AG04450 (cell line): ENCODE data around the gene MGLL. TPM values are rescaled to one million over a fixed set of nuclear protein-coding genes. Genes with fewer than 3 reads are reported as not detected.

Experiments
- CTCF ChIA-PET: fragments of 300-600, 350-600 bp; formaldehyde crosslinking; extraction: SDS; loops from one replicate; lab custom pipeline; 2022; ENCODE audit warnings: antibody characterized with exemption, inconsistent platforms; lab: Charles Lee
- POLR2A ChIA-PET: fragments of 350-600 bp; formaldehyde crosslinking; extraction: SDS; loops from one replicate; lab custom pipeline; 2021; ENCODE audit warnings: antibody characterized with exemption, inconsistent platforms; lab: Yijun Ruan, JAX
- DNase-seq: peaks from one replicate; pipeline ENCODE4 v3.0.0-alpha.2; 2011; ENCODE audit warnings: low read depth, low spot score
- H3K27ac ChIP-seq: one replicate; pipeline ENCODE4 v1.5.1; 2012; ENCODE audit warnings: low read depth, low read length, control low read depth
- H3K27me3 ChIP-seq: one replicate; pipeline ENCODE4 v1.6.0; 2012; ENCODE audit warnings: low read length; ENCODE audit not compliant: control insufficient read depth, insufficient read depth
- H3K4me3 ChIP-seq: 2 replicates; pipeline ENCODE4 v1.5.1; 2011; ENCODE audit warnings: mild to moderate bottlenecking, low read depth, low read length, control low read depth
- H3K9me3 ChIP-seq: 2 replicates; pipeline ENCODE4 v1.5.1; 2012; ENCODE audit warnings: low read length; ENCODE audit not compliant: control insufficient read depth, insufficient read depth
- polyA plus RNA-seq: library from polyadenylated mRNA; depleted of rRNA; stranded (reverse); fragments of >200 nt; gene quantifications from 2 replicates; pipeline ENCODE4 v1.2.3, GENCODE V29; 2011
- TF ChIP-seq, protein P1 (sequence below): IDR thresholded peaks from 2 replicates; pipeline ENCODE4 v1.5.1; 2011; ENCODE audit warnings: low read depth, low read length, control low read depth, inconsistent platforms

Gene MGLL
- polyA plus RNA-seq, 1 experiment: 49.1 TPM

DNA sequence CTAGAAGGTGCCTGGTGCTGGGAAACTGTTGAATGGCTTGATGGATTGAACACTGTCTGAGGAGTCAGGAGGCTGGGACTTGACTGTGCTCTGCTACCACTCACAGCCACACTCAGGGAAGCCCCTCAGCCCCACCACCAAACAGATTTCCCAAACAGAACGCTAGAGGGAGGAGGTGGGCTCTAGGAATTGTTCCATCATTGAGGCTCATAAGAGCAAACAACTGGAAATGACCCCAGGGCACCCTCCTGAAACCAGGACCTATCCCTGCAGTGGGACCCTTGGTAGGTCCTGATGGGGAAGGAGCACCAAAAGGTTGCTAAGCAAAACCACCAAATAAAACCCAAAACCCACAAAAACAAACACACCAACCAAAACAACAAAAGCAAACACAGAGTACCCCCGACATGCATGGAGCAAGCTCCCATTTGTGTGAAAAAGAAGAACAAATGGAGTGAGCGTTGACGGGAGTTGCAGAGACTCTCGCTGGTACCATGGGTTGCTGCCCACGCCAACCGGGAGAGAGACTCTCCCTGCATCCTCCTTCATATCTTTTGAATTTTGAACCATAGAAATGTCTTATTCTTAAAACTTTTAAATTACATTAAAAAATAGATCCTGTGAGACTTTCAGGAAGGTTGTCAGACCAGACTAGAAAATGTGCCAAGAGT, 103.9 kb downstream of the MGLL start:
- CTCF ChIA-PET: no interaction called here
- POLR2A ChIA-PET: no interaction called here
- H3K27ac ChIP-seq: no peak overlapping the region
- no peaks in the 10 kb centered on the region for H3K27me3 ChIP-seq
- no peak overlapping the region for H3K4me3 ChIP-seq
- TF ChIP-seq, protein P1, sequence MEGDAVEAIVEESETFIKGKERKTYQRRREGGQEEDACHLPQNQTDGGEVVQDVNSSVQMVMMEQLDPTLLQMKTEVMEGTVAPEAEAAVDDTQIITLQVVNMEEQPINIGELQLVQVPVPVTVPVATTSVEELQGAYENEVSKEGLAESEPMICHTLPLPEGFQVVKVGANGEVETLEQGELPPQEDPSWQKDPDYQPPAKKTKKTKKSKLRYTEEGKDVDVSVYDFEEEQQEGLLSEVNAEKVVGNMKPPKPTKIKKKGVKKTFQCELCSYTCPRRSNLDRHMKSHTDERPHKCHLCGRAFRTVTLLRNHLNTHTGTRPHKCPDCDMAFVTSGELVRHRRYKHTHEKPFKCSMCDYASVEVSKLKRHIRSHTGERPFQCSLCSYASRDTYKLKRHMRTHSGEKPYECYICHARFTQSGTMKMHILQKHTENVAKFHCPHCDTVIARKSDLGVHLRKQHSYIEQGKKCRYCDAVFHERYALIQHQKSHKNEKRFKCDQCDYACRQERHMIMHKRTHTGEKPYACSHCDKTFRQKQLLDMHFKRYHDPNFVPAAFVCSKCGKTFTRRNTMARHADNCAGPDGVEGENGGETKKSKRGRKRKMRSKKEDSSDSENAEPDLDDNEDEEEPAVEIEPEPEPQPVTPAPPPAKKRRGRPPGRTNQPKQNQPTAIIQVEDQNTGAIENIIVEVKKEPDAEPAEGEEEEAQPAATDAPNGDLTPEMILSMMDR: no peak
- no peaks in the 10 kb centered on the region for H3K9me3 ChIP-seq
- DNase-seq: no peak

- no peak overlapping the region for H3K4me3 ChIP-seq
- DNase-seq: no peak
- ChIA-PET CTCF (interaction anchor here (0.6 to 0.8 kb wide), 2 partner anchors 21 to 22 kb away, joined by 3 to 4 read pairs; no protein-coding TSS in a partner anchor), POLR2A (interaction anchor here (0.6 kb wide), 1 partner anchor 87 kb away, joined by 3 read pairs; no protein-coding TSS in a partner anchor)
- H3K27ac ChIP-seq: no peak overlapping the region
- H3K9me3 ChIP-seq: no peaks in the 10 kb centered on the region
- TF ChIP-seq, protein P1: no peak
- no peaks in the 10 kb centered on the region for H3K27me3 ChIP-seq
Observed at GRCh38 chr3:127717357-127718244, 104.7 kb downstream of the MGLL start.

DNA sequence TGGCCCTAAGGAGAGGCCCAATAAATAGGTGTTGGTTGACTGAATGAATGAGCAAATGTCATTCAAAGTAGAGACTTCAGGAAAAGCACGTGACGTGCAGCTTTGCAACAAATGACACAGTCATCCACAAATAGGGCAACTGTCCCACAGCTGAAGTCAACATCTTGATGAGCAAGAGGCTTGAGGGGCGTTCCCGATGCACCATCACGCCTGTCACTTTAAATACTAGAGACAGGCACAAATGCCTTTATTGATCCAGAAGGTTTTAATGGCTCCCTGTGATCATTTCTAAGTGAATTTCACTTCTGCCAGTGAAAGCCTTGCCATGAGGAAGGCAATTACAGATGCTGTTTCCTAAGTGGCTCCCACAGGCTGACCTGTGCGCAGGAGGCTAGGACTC, 105.9 kb downstream of the MGLL start:
- Histone ChIP-seq H3K9me3 (no peaks in the 10 kb centered on the region), H3K27ac (no peak overlapping the region), H3K4me3 (no peak overlapping the region), H3K27me3 (no peaks in the 10 kb centered on the region)
- POLR2A ChIA-PET: no interaction called here
- TF ChIP-seq, protein P1: no peak
- CTCF ChIA-PET: no interaction called here
- no peak for DNase-seq

DNA sequence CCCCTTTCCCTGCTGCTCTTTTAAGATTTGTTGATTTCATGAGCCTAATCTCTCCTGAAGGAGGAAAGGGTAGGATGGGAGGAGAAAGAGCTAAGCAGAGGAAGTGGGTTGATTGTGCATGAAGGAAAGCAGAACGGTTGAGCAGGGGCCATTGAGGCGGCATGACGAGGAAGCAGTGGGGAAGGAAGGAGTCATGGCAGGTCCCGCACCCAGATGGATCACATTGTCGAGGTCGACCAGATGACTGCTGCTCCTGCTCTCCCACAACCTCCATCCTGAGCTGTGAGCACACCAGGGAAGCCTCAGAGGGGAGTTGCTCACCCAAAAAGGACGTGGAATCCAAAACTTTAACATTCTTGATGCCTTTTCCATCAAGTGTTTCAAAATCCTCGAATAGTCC, 106.8 kb downstream of the MGLL start:
- ChIA-PET POLR2A (no interaction called here), CTCF (interaction anchor here (0.9 kb wide), 1 partner anchor 140 kb away, joined by 3 read pairs; no protein-coding TSS in a partner anchor)
- Histone ChIP-seq H3K4me3 (no peak overlapping the region), H3K27me3 (no peaks in the 10 kb centered on the region), H3K27ac (no peak overlapping the region), H3K9me3 (no peaks in the 10 kb centered on the region)
- no peak for DNase-seq
- TF ChIP-seq, protein P1: no peak
